Measurements from ENCODE around the gene KRT81.

GRCh38 chr12:52242442-52243258 is 48.7 kb downstream of the KRT81 start:
- TF ChIP-seq LEF1 (IDR thresholded peaks at IDR 0.05; ENCODE audit: borderline replicate concordance) = no peak
- no peak for TF ChIP-seq SP1 (IDR thresholded peaks at IDR 0.05)
- TF ChIP-seq ARNT (IDR thresholded peaks at IDR 0.05) = no peak
- TF ChIP-seq FOXK2 (IDR thresholded peaks at IDR 0.05) = no peak
- no peak for TF ChIP-seq BHLHE40 (IDR thresholded peaks at IDR 0.05; ENCODE audit: borderline replicate concordance)
- no peak for TF ChIP-seq ELF4 (IDR thresholded peaks at IDR 0.05)
- no peak for TF ChIP-seq FOXM1 (IDR thresholded peaks at IDR 0.05; ENCODE audit: borderline replicate concordance)
- no peak for TF ChIP-seq L3MBTL2 (conservative IDR thresholded peaks at IDR 0.05)
- no peak for TF ChIP-seq FOXA1 (IDR thresholded peaks at IDR 0.05)
- no peak for TF ChIP-seq PKNOX1 (IDR thresholded peaks at IDR 0.05)
- no peak for TF ChIP-seq ZNF384 (IDR thresholded peaks at IDR 0.05)
- TF ChIP-seq HDGF (IDR thresholded peaks at IDR 0.05; ENCODE audit: borderline replicate concordance) = no peak
- no peak for TF ChIP-seq TARDBP (IDR thresholded peaks at IDR 0.05)
- no peak for TF ChIP-seq SUZ12 (IDR thresholded peaks at IDR 0.05)

Measured in HEK293T (cell line).